Fibroblast of lung (primary cell): ENCODE results near the gene ZSCAN21. TPM values are rescaled to one million over a fixed set of nuclear protein-coding genes. Genes with fewer than 3 reads are reported as not detected.

Experiments used
- DNase-seq, 2 donors: peaks; one replicate each; pipeline versions ENCODE4 v3.0.0 to v3.0.0-alpha.2; 2010; ENCODE audit warnings: low read depth in 2 of 2
- H2AFZ ChIP-seq: 2 replicates; pipeline ENCODE4 v1.5.1; 2012; ENCODE audit warnings: low read length, control low read depth, inconsistent platforms
- H3K27ac ChIP-seq: 2 replicates; pipeline ENCODE4 v1.5.1; 2011; ENCODE audit warnings: low read length, control low read depth; ENCODE audit not compliant: insufficient read depth
- H3K27me3 ChIP-seq: 2 replicates; pipeline ENCODE4 v1.5.1; 2011; ENCODE audit warnings: mild to moderate bottlenecking, low read length; ENCODE audit not compliant: control insufficient read depth, insufficient read depth
- H3K36me3 ChIP-seq: 2 replicates; pipeline ENCODE4 v1.5.1; 2011; ENCODE audit warnings: low read length; ENCODE audit not compliant: control insufficient read depth, insufficient read depth
- H3K4me1 ChIP-seq: 2 replicates; pipeline ENCODE4 v1.5.1; 2011; ENCODE audit warnings: low read length; ENCODE audit not compliant: control insufficient read depth, insufficient read depth; ENCODE audit errors: extremely low read depth
- H3K4me2 ChIP-seq: 2 replicates; pipeline ENCODE4 v1.5.1; 2011; ENCODE audit warnings: low read length, control low read depth; ENCODE audit not compliant: insufficient read depth; ENCODE audit errors: extremely low read depth
- H3K4me3 ChIP-seq, 4 experiments: fragments of 200-600 bp in 1 of 4; sonication (generic) in 1 of 4; replicated peaks in 1 of 4; 2 replicates each; pipeline ENCODE4 v1.5.1; 2011 to 2016; ENCODE audit warnings: low read length in 4 of 4, low read depth in 3 of 4, mild to moderate bottlenecking in 3 of 4, control low read depth in 2 of 4, inconsistent platforms in 1 of 4, mixed read lengths in 1 of 4; ENCODE audit not compliant: insufficient read depth in 1 of 4; ENCODE audit errors: control extremely low read depth in 1 of 4
- H3K79me2 ChIP-seq: 2 replicates; pipeline ENCODE4 v1.5.1; 2012; ENCODE audit warnings: mild to moderate bottlenecking, low read length, inconsistent platforms; ENCODE audit not compliant: control insufficient read depth, insufficient read depth
- H3K9ac ChIP-seq: 2 replicates; pipeline ENCODE4 v1.5.1; 2011; ENCODE audit warnings: mild to moderate bottlenecking, low read length, control low read depth; ENCODE audit not compliant: insufficient read depth
- H3K9me3 ChIP-seq: 2 replicates; pipeline ENCODE4 v1.5.1; 2012; ENCODE audit warnings: low read depth, low read length; ENCODE audit not compliant: control insufficient read depth, insufficient read depth
- H4K20me1 ChIP-seq: 2 replicates; pipeline ENCODE4 v1.5.1; 2011; ENCODE audit warnings: low read length; ENCODE audit not compliant: control insufficient read depth, insufficient read depth; ENCODE audit errors: extremely low read depth
- EZH2 ChIP-seq: IDR thresholded peaks from 2 replicates; pipeline ENCODE4 v1.5.1; 2012; ENCODE audit warnings: low read length, control low read depth, mild to moderate bottlenecking; ENCODE audit errors: missing control alignments
- polyA plus RNA-seq, 2 donors: library from polyadenylated mRNA; depleted of rRNA in 1 of 2; stranded (reverse) in 1 of 2; unstranded in 1 of 2; fragments of >200 nt; gene quantifications; 2 replicates each; pipeline ENCODE4 v1.2.1, GENCODE V29; 2011 to 2012; ENCODE audit warnings: missing spikeins in 1 of 2
- total RNA-seq: library from RNA; depleted of rRNA; stranded (reverse); fragments of >200 nt; gene quantifications from 2 replicates; pipeline ENCODE4 v1.2.1, GENCODE V29; 2014
- TF ChIP-seq, protein P1 (sequence below), 2 donors: IDR thresholded peaks in 1 of 2; conservative IDR thresholded peaks in 1 of 2; 1 replicate in 1 of 2; 2 replicates in 1 of 2; pipeline ENCODE4 v1.5.1; 2011 to 2012; ENCODE audit warnings: low read length in 2 of 2, control low read depth in 1 of 2, inconsistent platforms in 1 of 2, low read depth in 1 of 2, mild to moderate bottlenecking in 1 of 2

Gene ZSCAN21
- total and polyA plus RNA-seq, 2 donors (not counting 1 experiment from before 2014, with no cell fraction given): 11.1 to 11.3 TPM

DNA sequence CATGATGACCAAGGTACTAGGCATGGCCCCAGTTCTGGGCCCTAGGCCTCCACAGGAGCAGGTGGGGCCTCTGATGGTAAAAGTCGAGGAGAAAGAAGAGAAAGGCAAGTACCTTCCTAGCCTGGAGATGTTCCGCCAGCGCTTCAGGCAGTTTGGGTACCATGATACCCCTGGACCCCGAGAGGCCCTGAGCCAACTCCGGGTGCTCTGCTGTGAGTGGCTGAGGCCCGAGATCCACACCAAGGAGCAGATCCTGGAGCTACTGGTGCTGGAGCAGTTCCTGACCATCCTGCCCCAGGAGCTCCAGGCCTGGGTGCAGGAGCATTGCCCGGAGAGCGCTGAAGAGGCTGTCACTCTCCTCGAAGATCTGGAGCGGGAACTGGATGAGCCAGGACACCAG lies 7.4 kb downstream of the ZSCAN21 start:
- Histone ChIP-seq H3K4me2 (no peak overlapping the region), H4K20me1 (no peaks in the 10 kb centered on the region), H3K9me3 (no peaks in the 10 kb centered on the region), H3K27ac (no peak overlapping the region), H3K4me3 (no peak overlapping the region), H3K79me2 (no peaks in the 10 kb centered on the region), H3K4me1 (no peaks in the 10 kb centered on the region), H2AFZ (no peak overlapping the region), H3K36me3 (peaks cover 7% of the 10 kb centered on the region), H3K9ac (no peak overlapping the region), H3K27me3 (no peaks in the 10 kb centered on the region)
- TF ChIP-seq EZH2: no peak
- TF ChIP-seq, protein P1, sequence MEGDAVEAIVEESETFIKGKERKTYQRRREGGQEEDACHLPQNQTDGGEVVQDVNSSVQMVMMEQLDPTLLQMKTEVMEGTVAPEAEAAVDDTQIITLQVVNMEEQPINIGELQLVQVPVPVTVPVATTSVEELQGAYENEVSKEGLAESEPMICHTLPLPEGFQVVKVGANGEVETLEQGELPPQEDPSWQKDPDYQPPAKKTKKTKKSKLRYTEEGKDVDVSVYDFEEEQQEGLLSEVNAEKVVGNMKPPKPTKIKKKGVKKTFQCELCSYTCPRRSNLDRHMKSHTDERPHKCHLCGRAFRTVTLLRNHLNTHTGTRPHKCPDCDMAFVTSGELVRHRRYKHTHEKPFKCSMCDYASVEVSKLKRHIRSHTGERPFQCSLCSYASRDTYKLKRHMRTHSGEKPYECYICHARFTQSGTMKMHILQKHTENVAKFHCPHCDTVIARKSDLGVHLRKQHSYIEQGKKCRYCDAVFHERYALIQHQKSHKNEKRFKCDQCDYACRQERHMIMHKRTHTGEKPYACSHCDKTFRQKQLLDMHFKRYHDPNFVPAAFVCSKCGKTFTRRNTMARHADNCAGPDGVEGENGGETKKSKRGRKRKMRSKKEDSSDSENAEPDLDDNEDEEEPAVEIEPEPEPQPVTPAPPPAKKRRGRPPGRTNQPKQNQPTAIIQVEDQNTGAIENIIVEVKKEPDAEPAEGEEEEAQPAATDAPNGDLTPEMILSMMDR (conservative IDR thresholded peaks at IDR 0.05 in 1 of 2, IDR thresholded peaks at IDR 0.05 in 1 of 2; ENCODE audit: low read depth in 1 of 2, low read length in 2 of 2): no peak
- no peak for DNase-seq

DNA sequence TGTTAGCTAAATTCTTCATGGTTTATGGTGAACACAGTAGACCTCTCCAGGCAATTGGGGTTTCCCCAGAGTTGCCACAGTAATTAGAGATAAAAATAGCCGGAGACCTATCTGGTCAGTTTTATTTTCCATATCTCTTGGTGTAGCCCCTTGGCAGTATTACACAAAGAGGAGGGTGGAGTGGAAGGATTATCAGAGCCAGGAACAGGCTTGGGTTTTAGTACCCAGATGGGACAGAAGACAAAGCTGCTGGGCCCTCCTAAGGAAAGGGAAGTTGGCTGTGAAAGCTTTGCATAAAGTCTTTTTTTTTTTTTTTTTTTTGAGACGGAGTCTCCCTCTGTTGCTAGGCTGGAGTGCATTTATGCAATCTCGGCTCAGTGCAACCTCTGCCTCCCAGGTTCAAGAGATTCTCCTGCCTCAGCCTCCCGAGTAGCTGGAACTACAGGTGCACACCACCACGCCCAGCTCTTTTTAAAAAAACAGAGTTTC lies 9.7 kb downstream of the ZSCAN21 start:
- TF ChIP-seq, protein P1 (conservative IDR thresholded peaks at IDR 0.05 in 1 of 2, IDR thresholded peaks at IDR 0.05 in 1 of 2; ENCODE audit: low read depth in 1 of 2, low read length in 2 of 2): no peak
- TF ChIP-seq EZH2: no peak
- Histone ChIP-seq H4K20me1 (no peaks in the 10 kb centered on the region), H3K9me3 (no peaks in the 10 kb centered on the region), H3K36me3 (peaks cover 10% of the 10 kb centered on the region), H3K79me2 (no peaks in the 10 kb centered on the region), H3K27me3 (no peaks in the 10 kb centered on the region), H3K4me3 (no peak overlapping the region), H3K4me2 (no peak overlapping the region), H3K9ac (no peak overlapping the region), H3K27ac (no peak overlapping the region), H3K4me1 (no peaks in the 10 kb centered on the region), H2AFZ (no peak overlapping the region)
- DNase-seq: no peak

DNA sequence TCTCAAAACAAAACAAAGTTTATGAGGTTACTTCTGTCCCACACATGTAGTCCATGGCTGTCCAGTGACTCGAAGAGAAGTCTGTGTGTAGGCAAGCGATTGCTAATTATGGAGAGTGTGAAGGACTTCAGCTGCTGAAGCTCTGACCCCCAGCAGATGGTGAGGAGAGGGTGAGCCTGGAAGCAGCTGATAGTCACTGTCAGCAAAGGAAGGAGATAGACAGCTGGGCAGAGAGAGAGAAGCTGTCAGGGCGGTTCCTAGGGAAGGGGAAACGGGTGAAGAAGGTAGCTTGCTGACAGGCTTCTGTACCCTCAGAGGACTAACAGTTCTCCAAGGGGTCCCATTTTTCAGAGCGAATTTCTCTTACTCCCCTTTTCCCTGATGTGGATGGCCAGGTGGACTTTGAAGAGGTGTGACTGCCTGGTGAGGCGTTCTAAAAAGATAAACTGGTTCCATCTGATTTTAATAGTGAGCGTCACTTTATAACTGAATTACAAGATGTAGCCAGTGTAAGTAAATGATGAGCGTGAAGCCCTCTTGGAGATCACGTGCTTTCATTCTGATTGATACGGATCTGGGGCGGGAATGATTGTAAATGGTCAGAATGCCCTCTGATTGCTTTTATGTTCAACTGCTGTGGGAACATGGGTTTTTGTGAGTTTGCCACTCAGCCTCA lies 12.1 kb downstream of the ZSCAN21 start:
- no peaks in the 10 kb centered on the region for H3K27me3 ChIP-seq

More for the DNA sequence above, 12.1 kb downstream of the ZSCAN21 start:
- DNase-seq: no peak
- H4K20me1 ChIP-seq: no peaks in the 10 kb centered on the region
- H3K9ac ChIP-seq: no peak overlapping the region
- TF ChIP-seq, protein P1 (conservative IDR thresholded peaks at IDR 0.05 in 1 of 2, IDR thresholded peaks at IDR 0.05 in 1 of 2; ENCODE audit: low read depth in 1 of 2, low read length in 2 of 2): no peak
- no peak for TF ChIP-seq EZH2
- H3K4me3 ChIP-seq: no peak overlapping the region
- H3K9me3 ChIP-seq: no peaks in the 10 kb centered on the region
- H3K4me1 ChIP-seq: peaks cover 6% of the 10 kb centered on the region
- peaks cover 12% of the 10 kb centered on the region for H3K36me3 ChIP-seq
- no peaks in the 10 kb centered on the region for H3K79me2 ChIP-seq
- no peak overlapping the region for H3K27ac ChIP-seq
- no peak overlapping the region for H2AFZ ChIP-seq
- H3K4me2 ChIP-seq: no peak overlapping the region
